Activated T-cell treated with anti-CD3 and anti-CD28 coated beads for 1 hour (primary cell): ENCODE data around the gene MUC5B.

Source experiments
- DNase-seq: peaks from one replicate; pipeline ENCODE4 v3.0.0-alpha.2; 2020; ENCODE audit warnings: low read depth

MUC5B gene

DNA sequence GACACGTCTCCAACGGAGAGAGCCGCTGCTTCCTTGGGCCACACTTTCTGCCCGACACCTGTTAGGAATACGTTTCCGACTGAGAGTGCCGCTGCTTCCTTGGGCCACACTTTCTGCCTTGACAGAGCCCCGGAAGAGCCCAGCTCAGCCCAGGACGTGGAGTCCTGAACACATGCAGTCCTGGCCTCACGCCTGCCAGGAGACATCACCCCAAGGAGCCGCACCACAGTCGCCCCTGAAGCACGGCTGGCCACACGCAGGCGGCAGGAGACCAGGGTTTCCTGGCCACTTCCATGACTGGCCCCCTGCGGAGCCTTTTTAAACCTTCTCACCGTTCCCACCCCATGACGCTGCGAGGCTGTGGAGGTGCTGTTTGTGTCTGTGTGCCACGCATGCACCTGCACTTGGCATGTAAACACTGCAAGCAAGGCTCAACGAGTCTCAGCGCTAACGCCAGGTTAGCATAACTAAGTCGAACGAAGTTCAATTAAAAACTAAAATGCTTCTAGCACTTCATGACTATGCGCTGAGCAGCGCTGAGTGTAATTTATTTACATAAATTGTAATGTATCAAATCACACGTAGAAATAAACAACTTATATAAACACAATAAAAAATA is 77.8 kb downstream of the MUC5B start:
- no peak for DNase-seq

DNA sequence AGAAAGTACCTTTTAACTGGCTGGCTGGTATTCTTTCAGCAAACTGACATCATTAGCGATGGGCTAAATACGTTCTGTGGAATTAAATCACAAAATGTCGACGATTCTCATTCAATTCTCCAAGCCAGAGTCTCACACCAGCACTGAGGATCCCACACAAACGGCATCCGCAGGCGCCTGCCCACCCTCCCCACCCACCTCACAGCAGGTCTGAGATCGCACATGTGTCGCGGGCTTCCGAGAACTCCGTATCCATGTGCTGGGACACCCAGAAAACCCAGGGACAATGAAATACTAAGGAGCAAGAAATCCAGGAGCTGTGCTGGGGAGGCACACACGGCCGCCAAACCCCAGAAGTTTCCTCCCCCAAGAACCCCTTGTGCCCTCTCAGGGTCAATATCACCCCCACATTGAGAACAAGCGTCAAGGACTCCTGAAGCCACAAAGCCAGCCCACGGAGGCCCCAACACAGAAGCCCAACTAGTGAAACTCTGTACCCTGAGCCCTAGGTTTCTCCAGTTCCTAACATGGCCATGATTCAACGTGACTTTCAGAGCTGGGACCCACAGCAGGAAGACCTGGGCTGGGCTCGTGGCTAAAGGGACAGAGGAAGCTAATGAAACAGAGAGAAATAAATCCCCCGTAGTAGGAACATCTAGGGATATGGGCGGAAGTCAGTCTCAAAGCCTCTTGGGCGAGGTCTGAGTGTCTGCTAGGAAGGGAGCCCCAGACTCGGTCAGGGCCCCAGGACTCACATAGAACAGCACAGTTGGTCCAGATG is 78.5 kb downstream of the MUC5B start:
- DNase-seq, result no peak

DNA sequence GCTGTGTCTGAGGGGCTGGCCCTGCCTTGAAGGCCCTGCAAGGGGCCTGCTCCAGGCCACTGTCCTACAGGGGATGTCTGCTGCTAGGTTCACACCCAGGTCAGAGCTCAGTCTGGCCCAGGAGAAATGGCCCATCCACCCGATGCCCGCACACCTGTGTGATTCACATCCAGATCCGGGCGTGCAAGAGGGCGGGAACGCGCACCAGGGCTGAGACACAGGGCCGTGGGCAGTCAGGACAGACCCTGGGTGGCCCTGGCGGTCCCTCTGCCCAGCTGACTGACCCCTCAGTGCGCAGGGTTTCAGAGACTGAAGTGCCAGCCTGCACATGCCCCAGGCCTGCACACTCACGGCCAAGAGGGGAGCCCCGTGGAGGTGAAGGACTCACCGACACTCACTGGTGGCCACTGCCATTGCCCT is 79.2 kb downstream of the MUC5B start:
- no peak for DNase-seq

DNA sequence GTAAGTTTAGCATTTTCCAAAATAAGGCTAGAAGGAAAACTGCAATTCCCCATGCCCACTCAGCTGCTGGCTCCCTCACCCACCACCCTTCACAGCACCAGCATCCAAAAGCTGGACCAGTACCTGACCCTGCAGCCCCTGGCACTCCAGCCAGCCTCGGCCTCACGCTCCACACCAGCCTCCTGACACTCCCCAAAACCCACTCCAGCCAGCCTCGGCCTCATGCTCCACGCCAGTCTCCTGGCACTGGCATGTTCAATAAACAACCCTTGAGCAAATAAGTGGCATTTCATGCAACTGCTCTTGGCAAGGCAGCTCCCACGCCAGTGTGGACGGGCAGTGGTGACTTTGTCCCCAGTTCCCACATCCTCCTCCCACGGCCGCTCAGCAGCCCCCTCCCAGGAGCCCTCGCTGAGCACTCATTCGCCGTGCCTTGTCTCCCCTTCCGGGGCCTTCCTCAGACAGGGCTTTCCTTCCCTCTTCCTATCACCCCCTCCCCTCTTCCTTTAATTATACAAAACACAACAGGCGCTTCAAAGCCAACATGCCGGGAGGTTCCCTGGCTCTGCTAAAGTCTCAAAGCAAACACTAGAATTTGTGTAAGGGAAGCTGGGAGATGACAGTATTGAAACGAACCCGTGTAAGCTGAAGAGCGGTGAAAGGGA is 79.7 kb downstream of the MUC5B start:
- no peak for DNase-seq

DNA sequence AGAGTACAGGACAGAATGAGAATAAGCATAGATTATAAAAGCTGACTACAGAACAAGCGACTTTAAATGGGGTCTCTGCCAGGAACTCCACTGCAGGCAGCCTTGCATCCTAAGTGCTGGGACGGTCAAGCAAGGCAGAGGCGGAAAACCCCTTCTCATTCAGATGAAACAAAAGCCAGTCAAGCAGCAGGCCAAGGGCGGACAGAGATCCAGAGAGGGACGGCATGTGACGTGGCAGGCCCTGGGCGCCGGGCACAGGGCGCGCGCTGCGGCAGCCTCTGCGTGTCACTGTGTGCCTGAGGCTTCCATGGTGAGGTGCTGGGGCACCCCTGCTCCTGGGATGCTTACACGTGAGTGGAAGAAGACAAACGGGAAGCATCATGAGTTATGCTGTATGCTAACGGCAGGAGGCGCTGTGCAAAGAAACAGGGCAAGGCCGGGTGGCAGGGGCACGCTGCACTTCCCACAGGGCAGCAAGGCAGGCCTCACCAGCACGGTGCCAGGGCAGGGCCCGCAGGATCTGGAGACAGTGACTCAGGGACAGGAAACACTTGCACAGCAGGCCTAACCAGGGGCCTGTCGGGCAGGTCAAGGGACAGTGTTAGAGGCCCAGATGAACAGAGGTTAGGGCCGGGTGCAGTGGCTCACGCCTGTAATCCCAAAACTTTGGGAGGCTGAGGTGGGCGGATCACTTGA is 80.4 kb downstream of the MUC5B start:
- DNase-seq, result no peak

DNA sequence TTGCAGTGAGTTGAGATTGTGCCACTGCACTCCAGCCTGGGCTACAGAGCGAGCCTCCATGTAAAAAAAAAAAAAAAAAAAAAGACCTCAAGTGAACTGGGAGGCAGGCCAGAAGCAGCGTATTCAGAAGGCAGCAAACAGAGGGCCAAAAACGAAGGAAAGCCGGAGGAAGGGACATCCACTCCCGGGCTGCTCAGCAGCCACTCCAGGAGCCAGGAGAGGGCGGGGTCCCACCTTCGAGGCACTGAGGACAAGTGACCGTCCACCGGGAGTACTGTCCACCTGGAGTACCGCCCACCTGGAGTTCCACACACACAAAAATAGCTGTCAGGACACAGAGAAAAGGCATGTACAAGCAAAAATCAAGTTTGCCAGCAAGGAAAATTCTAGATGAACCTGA is 81.1 kb downstream of the MUC5B start:
- DNase-seq, result no peak

DNA sequence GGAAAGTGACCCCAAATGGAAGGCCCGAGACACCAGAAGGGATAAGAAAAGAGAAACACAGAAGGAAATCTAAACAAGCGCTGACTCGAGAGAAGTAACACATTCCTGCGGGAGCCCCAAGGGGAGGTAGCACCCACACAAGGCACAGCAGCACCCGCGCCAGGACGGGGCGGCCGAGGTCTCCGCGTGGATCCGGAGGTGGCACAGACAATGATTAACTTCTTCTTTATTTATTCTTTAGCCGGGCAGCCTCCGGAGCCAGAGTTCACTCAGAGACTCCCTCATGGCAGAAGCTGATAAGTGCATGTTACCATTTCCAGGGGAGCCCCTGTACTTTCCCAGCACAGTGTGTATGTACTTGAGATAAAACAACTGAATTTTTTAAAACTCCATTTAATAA is 81.5 kb downstream of the MUC5B start:
- no peak for DNase-seq

DNA sequence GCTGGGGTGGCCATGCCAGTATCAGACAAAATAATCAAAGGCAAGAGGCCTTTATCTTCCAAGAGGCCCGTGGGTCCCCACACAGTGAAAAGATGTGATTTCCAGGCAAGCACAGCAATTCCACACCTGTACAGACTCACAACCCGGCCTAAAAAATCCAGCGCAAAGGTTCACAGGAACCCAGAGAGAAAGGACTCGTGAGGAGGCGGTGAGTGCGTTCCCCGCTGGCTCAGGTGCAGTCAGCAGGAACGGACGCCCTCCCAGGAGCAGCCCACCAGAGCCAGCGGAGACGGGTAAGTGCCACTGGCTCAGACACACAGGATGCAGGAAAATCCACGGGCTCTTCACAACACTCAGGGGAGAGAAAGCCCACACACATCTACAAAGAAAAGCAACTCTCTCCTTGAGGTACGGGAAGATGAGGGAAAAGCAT is 82.2 kb downstream of the MUC5B start:
- DNase-seq, result no peak

DNA sequence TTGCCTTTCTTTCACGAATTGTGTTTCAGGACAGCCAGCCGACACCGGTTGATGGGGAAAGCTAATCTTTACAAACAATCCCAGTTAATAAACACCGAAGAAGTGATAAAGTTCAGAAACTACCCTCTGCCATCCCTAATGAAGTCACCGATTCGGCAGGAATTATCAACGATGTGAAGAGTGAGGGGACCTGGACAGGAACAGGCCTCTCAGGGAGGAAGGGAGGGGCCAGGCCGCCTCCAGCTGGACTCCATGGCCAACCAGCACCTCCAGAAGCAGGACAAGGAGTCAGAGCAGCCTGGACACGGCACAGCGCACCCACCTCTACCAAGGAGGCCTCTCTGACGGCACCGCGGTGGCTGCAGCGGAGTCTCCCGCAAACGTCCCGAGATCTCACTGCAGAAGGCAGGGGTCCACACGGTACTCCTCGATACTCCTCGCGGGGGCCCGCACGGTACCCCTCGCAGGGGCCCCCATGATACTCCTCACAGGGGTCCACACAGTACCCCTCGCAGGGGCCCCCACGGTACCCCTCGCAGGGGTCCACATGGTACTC is 82.7 kb downstream of the MUC5B start:
- no peak for DNase-seq

DNA sequence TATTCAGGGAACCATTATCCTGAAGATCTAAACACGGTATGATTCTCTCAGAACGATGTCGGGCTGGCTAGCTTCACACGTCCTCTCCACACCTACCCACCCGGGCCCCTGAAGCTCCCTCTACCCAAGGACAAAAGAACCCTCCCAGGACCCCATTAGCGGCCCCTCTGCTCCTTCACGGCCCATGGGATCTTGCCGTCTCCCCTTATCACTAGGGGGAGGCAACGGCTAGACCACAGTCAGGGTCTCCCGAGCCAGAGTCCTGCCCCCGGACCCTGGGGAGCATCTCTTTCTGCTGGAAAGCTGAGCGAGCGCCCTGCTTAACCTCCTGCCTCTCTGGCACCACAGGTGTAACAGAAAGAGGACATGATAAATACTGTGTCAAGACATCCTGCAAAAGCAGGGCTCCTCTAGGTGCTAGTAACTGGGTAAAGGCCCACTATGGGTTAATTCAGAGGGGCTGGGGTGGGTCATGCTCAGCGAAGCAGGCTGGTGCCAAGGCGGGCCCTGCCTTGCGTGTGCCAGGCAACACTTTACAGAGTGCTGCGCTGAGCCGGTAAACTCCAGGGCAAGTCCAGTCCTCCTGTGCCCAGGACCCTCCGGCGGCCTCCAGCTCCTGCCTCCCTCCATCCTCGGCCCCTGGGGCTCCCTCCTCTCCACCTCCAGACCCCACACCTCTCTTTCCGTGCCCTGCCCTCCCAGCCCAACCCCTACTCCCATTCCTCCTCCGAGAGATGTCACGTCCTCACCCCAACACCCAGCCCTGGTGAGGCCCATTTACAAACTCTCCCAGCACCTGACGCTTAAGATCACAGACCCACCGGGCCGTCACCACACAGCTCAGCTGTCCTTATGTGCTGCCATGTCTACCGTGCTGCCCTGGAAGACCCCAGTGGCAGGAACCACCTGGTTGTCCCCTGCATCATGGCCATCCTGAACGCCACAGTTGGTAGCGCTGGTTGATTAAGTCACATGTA is 83.6 kb downstream of the MUC5B start:
- no peak for DNase-seq

DNA sequence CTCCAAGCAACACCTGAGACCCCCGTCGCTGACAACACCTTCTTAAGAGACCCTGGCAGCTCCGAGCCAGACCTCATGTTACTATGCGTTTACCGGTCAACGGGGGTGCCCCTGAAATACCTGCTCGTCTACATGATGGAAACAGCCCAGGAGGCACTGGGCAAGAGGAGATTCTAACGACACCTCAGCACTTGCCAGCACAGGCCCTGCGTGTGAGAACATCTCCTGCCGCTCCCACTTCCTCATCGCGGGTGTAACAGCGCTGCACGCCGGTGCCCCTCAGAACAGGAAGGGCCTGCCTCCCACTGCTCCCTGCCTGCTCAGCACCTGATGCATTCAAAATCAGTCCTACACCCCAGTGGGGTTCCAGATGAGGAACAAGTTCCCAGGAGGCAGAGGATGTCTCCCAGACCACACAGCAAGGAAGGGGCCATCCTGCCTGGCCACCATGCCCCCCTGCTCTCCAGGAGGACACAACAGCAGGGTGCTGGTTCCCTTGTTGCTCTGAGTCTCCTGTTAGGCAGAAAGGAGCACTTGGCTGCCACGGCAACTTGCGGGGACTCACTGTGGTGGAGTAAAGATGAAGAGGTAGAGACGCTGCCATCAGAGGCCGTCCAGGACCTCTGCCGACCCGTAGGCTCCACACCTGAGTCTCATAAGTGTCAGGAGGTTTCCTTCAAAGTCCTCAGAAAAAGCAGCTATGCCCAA is 84.5 kb downstream of the MUC5B start:
- DNase-seq, result no peak

DNA sequence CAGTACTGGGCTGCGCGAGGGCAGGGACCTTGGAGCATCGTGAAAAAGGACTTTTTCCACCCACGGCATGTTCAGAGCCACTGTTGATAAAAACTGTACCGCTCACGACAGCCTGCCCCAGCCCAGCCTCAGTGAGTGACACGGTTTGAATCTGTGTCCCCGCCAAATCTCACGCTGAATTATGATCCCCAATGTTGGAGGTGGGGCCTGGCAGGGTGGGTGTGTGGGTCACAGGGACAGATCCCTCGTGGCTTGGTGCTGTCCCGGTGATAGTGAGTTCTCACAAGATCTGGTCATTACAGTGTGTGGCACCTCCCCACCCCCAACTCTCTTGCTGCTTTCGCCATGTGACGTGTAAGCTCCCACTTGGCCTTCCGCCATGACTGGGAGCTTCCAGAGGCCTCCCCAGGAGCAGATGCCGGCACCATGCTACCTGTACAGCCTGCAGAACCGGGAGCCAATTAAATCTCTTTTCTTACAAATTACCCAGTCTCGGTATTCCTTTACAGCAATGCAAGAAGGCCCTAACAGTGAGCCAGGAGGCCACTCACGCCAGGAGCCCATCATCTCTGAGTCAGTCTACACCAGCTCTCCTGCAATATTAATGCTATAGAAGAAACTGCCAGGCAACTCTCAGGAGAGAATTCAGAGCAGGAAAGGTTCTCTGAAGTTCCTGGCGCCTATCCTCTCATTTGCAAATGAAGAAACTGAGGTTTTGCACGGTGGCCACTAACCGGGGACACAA is 85.3 kb downstream of the MUC5B start:
- no peak for DNase-seq

DNA sequence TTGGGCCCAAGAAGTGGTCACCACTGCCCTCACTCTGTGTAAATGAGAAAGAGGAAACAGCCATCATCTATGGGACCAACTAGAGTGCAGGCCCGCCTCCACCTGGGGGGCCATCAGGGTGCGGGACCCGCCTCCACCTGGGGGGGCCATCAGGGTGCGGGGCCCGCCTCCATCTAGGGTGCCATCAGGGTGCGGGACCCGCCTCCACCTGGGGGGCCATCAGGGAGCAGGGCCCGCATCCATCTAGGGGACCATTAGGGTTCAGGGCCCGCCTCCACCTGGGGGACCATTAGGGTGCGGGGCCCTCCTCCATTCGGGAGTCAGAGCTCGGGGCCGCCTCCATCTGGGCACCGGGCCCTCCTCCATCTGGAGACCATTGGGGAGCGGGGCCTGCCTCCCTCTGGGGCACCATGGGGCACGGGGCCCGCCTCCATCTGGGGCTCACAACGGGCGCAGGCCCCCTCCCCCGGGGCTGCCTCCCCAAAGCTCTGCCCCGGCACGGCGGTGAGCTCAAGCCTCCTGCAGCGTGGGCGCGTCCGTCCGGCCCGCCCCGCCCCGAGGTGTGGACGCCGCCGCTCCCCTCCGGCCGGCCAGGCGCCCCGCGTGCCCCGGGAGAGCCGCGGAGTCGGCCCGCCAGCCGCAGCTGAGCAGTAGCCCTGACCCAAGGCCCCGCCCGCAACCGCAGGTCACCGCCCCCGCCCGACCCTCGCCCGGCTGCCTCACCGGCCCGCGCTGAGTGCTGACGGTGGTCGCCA is 86.1 kb downstream of the MUC5B start:
- no peak for DNase-seq

DNA sequence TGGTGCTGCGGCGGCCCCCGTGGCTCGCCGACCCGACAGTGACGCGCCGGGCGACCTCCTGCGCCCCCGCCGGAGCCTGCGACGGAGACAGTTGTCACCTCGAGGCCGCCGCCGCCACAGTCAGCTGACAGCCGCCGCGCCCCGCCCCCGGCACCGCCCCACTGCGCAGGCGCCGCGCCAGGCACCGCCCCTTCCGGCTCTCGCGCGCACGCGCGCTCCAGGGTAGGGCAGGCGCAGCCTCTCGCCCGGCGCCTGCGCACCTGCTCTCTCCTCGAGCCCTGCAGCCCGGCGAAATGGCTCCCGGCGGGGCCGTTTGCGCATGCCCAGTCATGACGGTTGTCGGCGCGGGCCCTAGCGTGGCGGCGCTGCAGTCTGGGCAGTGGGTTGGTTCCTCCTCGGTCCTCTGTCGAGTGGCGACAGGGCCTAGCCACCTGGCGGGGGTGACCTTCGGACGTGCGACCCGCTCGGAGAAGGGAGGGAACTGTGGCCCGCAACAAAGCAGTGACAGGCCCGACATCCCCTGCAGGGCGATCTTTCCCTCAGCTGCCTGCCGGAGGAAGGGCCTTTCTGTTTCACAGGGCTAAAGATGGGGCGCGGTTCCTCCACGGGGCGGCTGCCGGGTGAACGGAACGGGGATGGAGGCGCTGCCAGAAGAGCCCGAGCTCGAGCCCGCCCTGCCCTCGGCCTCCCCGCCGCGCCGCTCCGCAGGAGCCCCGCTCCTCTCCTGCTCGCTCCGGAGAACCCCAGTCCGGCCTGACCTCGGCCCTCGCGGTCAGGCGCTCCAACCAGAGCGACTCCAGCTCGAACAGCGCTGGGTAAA is 86.8 kb downstream of the MUC5B start, which contains the start of gene TOLLIP:
Gene TOLLIP (minus strand): TSS at position 135 of the 820 bp plus-strand sequence. CDS start 134 bp downstream, at position 1.
- DNase-seq, result peak; percentile 98

DNA sequence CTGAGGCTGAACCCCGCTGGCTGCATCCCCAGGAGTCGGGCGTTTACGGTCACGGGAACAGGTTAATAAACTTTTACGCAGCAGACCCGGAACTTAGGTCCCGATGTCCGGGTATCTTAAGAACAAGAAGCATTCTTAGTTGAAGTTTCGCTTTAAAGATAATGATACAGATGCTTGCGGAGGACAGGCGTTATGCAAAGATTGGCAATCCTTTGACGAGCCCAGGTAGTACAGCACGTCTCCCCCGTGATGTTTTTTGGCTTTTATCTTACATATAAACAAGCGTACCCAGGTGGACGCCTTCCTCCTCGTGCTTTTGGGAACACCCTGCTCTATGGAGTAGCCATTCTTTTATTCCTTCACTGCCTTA is 87.4 kb downstream of the MUC5B start:
- DNase-seq, result no peak

DNA sequence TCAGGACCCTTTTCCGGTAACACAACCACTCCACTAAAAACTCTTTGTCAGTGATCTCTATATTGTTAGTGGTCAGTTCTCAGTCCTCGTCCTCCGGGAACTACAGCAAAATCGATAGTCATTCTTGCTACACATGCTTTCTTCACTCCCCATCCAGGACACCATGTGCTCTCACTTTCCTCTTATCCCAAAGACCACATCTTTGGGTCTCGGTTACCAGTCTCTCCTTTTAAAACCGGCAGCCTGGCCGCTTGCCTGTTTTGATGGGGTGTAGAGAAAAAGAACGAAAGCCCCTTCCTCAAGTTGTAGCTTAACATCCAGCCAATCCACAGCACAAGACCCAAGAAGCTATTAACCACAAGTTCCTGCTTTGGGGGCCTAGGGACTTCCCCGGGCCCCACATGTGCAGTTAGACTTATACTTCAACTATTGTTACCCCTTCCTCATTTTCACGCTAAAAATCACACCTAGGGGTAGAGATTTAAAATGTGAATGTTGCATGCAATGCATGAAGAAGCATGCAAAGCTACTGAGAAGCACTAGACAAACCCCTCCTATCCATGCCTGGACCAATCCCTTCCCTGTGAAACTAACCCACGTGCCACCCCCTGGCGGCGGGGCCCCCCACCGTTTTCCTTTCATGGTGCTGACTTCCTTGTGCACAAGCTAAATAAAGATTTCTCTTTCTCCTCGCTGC is 88.1 kb downstream of the MUC5B start:
- peak; percentile 38 for DNase-seq
